ENCODE data around the gene WDR82.

WDR82 gene

GRCh38 chr3:52324676-52325075, 46.2 kb upstream of the WDR82 start:
- no peak overlapping the region for H3K4me2 ChIP-seq (ENCODE audit: low read length)
- TF ChIP-seq, protein P1, sequence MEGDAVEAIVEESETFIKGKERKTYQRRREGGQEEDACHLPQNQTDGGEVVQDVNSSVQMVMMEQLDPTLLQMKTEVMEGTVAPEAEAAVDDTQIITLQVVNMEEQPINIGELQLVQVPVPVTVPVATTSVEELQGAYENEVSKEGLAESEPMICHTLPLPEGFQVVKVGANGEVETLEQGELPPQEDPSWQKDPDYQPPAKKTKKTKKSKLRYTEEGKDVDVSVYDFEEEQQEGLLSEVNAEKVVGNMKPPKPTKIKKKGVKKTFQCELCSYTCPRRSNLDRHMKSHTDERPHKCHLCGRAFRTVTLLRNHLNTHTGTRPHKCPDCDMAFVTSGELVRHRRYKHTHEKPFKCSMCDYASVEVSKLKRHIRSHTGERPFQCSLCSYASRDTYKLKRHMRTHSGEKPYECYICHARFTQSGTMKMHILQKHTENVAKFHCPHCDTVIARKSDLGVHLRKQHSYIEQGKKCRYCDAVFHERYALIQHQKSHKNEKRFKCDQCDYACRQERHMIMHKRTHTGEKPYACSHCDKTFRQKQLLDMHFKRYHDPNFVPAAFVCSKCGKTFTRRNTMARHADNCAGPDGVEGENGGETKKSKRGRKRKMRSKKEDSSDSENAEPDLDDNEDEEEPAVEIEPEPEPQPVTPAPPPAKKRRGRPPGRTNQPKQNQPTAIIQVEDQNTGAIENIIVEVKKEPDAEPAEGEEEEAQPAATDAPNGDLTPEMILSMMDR (IDR thresholded peaks at IDR 0.05) = no peak
- no peaks in the 10 kb centered on the region for H3K36me3 ChIP-seq (ENCODE audit: control insufficient read depth, insufficient read depth, low read length)
- H3K4me3 ChIP-seq (ENCODE audit: low read depth, low read length) = no peak overlapping the region
- no peaks in the 10 kb centered on the region for H3K4me1 ChIP-seq
- H3K9me3 ChIP-seq (ENCODE audit: control insufficient read depth, low read length) = no peaks in the 10 kb centered on the region
- no peak overlapping the region for H3K27ac ChIP-seq
- H3K27me3 ChIP-seq (ENCODE audit: control insufficient read depth, insufficient read depth, low read length) = no peaks in the 10 kb centered on the region
- no peak overlapping the region for H3K9ac ChIP-seq
- H2AFZ ChIP-seq = no peak overlapping the region
- H3K79me2 ChIP-seq = no peaks in the 10 kb centered on the region

DNA sequence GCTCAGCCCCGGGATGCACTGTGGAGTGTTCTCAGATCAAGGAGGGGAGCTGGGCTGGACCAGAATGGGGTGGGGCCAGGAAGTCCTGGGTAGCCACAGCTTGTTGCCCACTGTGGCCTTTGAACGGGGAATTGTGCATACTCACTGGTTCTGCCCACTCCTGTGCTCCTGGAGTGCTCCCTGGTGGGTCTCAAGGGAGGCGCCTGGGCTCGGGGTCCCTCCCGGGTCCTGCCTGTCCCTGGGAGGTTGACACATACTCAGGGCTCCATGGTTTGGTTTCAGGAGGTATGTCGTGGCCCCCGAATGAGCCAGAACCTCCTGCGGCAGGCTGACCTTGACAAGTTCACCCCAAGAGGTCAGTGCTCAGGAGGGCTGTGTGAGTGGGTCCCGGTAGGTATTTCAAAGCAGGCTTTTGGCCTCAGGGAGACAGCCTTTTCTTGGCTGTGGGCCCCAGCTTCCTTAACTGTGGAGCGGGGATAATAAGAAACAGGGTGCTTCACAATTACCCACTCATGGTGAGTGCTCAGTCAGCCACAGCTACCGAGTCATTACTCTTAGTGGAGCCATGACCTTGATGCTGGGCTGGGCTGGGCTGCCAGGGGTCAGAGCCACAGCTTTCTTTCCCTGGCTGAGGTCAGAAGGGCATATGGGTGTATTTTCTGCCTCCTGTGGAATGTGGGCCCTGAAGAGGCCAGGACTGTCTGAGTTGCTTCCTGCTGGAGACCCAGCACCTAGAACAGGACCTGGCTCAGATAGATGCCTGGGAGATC, 45.3 kb upstream of the WDR82 start:
- H3K9ac ChIP-seq = no peak overlapping the region
- H3K27me3 ChIP-seq (ENCODE audit: control insufficient read depth, insufficient read depth, low read length) = no peaks in the 10 kb centered on the region
- no peak overlapping the region for H3K4me2 ChIP-seq (ENCODE audit: low read length)
- H2AFZ ChIP-seq = no peak overlapping the region
- H3K27ac ChIP-seq = no peak overlapping the region
- no peaks in the 10 kb centered on the region for H3K36me3 ChIP-seq (ENCODE audit: control insufficient read depth, insufficient read depth, low read length)
- no peak overlapping the region for H3K4me3 ChIP-seq (ENCODE audit: low read depth, low read length)
- no peaks in the 10 kb centered on the region for H3K79me2 ChIP-seq
- no peaks in the 10 kb centered on the region for H3K4me1 ChIP-seq
- H3K9me3 ChIP-seq (ENCODE audit: control insufficient read depth, low read length) = no peaks in the 10 kb centered on the region
- TF ChIP-seq, protein P1 (IDR thresholded peaks at IDR 0.05) = no peak

DNA sequence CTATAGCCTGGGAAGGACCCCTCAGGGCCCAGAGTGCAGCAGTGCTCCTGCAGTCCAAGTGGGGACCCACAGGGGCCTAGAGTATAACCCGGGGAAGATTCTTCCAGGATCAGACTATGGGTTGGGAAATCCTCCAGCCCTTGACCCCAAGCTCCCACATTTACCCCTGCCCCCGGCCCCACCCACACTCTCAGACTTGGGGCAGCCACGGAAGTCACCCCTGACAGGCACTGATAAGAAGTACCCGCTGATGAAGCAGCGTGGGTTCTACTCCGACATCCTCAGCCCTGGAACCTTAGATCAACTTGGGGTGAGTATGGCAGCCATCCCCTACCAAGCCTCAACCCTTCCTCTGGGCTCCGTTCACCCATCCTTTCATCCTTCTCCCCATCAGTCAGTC, 44.0 kb upstream of the WDR82 start:
- Histone ChIP-seq H3K27me3 (ENCODE audit: control insufficient read depth, insufficient read depth, low read length) (no peaks in the 10 kb centered on the region), H3K27ac (no peak overlapping the region), H3K4me3 (ENCODE audit: low read depth, low read length) (no peak overlapping the region), H3K4me2 (ENCODE audit: low read length) (no peak overlapping the region), H3K9ac (no peak overlapping the region), H3K9me3 (ENCODE audit: control insufficient read depth, low read length) (no peaks in the 10 kb centered on the region), H3K4me1 (no peaks in the 10 kb centered on the region), H3K79me2 (no peaks in the 10 kb centered on the region), H3K36me3 (ENCODE audit: control insufficient read depth, insufficient read depth, low read length) (no peaks in the 10 kb centered on the region), H2AFZ (no peak overlapping the region)
- TF ChIP-seq, protein P1 (IDR thresholded peaks at IDR 0.05) = no peak

DNA sequence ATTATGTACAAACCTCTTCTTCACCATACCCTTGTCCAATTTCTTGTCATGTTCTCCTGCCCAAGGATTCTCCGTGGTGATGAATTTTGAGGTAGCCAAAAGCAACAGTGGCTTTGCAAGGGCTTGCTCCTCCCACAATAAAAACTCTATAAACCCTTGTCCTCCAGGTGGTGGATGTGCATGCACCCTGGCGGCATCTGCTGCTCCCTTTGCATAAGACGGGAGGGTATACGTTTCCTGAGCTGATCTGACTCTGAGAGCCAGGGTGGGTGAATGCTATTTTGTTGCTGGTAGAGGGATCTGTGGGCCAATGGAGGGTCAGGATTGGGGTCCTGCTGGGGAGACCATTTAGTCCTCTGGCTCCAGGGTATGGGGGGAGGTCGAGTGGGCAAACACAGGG, 43.0 kb upstream of the WDR82 start:
- no peaks in the 10 kb centered on the region for H3K4me1 ChIP-seq
- H3K9me3 ChIP-seq (ENCODE audit: control insufficient read depth, low read length) = no peaks in the 10 kb centered on the region
- no peaks in the 10 kb centered on the region for H3K36me3 ChIP-seq (ENCODE audit: control insufficient read depth, insufficient read depth, low read length)
- TF ChIP-seq, protein P1 (IDR thresholded peaks at IDR 0.05) = no peak
- no peak overlapping the region for H3K27ac ChIP-seq
- no peak overlapping the region for H3K4me2 ChIP-seq (ENCODE audit: low read length)
- no peaks in the 10 kb centered on the region for H3K79me2 ChIP-seq
- H3K9ac ChIP-seq = no peak overlapping the region
- no peaks in the 10 kb centered on the region for H3K27me3 ChIP-seq (ENCODE audit: control insufficient read depth, insufficient read depth, low read length)
- no peak overlapping the region for H3K4me3 ChIP-seq (ENCODE audit: low read depth, low read length)
- H2AFZ ChIP-seq = no peak overlapping the region

Measured in parathyroid adenoma (tissue), 2 donors.